Non-pigmented ciliary epithelial cell (primary cell): ENCODE results near the gene AKTIP.
"Not testable (repeated sequence)": the region's sequence is repeated elsewhere in the genome, so short reads cannot be mapped to it uniquely, and the experiment has no call there.

Experiments
- DNase-seq: peaks from one replicate; pipeline ENCODE4 v3.0.0-alpha.2; 2010; ENCODE audit warnings: low read depth

AKTIP gene

DNA sequence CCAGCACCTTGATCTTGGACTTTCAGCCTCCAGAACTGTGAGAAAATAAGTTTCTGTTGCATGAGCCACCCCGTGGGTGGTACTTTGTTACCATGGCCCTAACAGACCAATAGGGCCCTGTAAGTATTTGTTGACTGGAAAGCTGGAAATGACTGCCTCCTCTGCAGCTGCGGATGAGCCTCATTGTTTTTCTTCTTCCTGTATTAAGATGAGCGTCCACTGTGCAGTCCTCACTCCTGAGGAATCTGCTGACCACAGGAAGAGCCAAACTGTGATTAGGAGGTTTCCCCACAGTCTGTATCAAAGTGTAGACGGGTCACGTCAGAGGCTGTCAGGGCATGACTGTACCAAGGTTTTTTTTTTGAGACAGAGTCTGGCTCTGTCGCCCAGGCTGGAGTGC lies 12.2 kb upstream of the AKTIP start:
- peak; percentile 71 for DNase-seq

DNA sequence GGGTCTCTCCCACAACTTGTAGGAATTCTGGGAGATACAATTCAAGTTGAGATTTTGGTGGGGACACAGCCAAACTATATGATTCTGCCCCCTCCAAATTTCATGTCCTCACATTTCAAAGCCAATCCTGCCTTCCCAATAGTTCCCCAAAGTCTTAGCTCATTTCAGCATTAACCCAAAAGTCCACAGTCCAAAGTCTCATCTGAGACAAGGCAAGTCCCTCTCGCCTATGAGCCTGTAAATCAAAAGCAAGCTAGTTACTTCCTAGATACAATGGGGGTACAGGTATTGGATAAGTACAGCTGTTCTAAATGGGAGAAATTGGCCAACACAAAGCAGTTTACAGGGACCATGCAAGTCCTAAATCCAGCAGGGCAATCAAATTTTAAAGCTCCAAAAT lies 9.8 kb upstream of the AKTIP start:
- not testable (repeated sequence) for DNase-seq

DNA sequence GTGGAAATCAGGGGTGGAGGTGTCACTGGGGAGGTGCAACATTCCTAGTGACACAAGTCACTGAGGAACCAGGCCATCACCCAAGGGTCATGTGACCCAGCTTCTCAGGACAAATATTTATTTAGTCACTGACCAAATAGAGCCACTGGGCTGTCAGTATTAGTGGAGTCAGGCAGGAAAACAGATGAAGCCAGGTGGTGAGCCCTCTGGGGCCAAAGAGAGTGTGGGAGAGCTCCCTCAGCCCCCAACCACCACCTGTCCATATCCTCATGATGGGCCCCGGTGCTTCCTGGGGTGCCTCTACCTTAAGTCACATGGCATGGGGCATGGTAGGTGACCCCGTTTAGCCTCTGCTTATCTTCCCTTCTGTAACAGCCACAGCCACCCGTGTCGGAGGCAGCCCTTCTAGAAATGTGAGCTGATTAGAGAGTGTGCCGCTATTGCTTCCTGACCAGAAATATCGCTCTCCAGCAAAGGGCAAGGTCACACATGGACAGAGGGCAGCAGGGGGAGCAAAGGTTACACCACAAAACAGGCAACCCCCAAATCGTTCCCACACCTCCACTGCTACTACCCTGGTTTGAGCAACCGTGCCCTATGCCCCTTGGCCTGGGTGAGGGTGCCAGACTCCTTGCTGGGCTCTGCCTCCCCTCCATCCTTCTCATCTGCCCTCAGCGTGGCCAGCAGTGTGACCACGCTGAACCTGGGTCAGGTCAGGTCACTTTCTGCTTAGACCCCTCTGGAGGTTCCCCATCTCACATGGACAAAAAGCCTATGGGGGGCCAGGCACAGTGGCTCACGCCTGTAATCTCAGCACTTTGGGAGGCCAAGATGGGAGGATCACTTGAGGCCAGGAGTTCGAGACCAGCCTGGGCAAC lies 8.6 kb upstream of the AKTIP start:
- no peak for DNase-seq

DNA sequence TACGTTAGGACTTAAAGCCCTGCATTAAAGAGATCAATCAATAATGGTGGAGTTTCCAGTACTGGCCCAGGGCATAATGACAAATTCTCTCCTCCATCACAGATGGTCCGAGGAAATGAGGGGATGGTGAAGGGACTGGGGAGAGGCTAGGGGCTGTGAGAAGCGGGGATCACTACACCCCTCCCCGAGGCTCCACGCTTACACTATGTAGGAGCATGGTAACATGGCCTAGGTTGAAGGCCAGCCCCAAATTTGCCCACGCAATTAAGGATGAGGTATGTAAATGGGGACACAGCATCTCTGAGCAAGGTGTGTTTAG lies 8.0 kb upstream of the AKTIP start:
- DNase-seq, result no peak

DNA sequence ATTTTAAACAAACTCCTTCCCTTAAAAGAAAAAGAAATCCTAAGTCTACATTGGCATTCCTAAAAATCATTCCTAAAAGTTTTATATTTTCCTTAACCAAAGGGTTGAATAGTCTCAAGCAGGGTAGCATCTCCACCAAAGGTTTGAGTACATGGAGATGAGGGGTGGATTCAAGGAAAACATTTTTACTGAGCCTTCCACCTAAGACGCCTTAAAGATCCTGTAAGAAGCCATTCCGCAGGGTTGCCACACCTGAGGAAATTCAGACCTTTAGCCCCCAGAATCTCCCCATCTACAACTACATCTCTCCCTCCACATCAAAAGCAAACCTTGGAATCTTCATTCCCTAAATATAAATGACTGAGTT lies 7.7 kb upstream of the AKTIP start:
- no peak for DNase-seq

DNA sequence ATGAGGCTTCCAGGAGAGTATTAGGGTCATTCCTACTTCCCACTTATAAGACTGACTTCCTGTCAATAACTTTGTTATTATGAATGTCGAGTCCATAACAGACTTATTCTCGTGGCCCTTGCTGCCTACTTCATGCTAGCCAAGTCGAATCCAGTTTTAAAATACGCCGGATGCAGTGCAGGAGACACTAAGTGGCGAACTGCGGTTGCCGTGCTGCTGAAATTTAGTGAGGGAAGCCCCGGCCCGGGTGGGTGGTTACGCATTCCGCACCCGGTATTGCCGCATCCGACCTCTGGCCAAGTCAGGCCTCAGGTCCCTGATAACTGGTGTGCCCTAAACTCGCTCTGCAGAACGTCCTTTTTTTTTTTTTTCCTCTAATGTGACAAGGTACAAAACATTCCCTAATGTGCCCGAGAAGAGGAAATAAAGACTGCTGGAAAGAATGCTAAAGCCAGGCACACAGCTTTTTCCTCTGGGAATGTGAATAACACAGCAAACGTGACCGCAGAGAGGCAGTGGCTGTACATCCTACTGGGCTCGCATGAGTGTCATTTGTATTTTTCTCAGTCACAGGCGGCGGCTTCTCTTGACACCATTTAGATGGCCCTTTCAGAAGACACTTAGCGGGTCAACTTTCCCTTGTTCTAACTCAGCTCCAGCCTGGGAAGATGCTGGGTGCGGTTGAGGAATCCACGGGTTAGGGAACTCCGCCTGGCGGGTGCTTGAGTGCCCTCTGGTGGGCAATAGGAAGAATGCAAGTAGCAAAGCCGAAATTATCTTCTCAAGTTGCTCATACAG lies 7.1 kb upstream of the AKTIP start:
- DNase-seq, result no peak

DNA sequence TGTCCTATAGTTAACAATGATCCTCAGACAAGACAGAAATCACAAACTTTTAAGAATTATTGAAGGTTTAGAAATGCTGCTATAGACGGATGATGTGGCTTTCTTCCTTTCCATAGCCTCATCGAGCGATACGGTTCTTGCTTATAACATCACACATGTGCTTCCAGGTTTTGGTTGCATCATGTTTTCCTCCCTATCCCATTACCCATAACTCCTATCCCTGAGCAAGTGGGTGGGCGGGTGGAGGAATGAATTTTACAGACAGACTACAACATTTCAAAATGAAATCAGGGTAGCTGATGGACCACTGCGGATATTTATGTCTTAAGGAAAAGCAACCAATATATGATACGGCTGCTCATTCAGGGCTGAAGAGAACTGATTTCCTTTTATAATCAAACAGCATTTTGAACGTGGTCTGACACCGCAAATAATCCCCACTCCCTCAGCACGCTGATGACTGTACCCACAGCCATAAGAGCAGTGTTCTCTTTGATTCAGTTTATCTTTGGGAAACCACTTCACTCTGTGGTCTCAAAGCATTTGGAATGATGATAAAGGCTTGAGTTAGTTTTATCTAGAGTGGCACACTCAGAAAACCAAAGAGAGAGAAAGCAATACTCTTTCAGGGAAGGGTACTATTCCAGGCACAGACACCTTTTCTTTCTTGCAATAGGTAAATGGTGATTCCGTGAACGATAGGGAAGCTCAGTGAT lies 4.6 kb upstream of the AKTIP start:
- no peak for DNase-seq

DNA sequence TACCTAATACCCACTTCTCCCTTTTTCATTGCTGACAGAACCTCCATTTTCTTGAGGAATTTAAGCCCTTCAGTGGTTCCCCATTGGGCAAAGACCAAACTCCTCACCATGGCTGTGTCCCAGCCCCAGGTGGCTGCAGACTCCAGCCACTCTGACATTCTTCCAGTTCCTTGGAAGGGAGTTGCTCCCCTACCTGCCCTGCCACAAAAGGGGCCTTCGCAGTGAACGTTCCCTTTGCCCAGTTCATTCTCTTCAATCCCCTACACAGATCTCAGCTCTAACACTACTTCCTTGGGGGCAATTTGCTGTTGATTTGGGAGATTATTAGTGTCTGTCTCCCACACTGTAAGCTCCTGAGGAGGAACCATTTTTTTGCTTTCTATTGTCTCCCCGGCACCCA lies 3.2 kb upstream of the AKTIP start:
- no peak for DNase-seq

DNA sequence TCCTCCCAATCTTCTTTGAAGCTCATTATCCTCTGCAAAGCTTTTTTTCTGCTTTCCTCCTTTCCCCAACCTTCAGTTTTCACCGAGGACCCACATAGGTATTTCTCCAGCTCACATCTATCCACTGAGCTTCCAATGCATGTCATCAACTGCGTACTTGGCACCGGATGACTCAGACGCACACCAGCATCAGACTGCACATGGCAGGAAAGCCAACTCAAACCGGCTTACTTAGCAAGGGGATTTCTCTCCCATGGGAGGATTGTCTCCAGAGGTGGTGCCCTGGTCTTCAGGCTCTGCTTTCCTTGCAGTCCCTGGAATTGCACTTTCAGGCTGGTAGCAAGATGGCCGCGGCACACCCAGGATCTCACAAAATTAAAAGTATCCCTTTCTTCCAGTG lies 1.7 kb upstream of the AKTIP start:
- no peak for DNase-seq

DNA sequence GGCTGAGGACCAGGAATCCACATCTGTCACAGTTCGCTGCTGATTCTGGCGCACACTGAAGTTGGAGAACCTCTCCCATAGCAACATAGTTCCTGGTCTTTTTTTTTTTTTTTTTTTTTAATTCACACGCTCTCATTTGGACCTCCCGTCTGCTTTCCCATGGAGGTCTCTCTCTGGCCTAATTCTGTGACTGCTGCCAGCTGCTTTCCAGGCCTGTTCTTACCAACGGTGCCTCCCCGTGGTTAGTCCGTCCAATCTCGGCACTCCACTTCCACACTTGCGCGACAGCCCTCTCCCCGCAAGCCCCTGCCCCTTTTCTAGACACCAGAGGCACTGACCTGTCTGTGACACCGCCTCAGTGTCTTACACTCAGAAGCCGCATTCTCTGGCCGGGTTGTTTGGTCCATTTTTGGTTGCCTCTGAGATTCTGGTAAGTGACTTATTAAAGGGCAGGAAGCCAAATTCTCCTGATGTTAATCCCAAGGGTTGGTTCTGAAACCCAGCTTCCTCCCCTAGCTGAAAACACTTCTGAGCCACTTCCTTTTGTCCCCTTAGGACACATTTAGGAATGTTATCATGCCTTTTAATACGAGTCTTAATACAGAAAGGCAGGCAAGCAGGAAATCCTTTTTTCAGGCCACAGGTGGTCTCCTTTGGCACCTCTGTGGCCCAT lies 1.1 kb upstream of the AKTIP start:
- DNase-seq, result no peak

DNA sequence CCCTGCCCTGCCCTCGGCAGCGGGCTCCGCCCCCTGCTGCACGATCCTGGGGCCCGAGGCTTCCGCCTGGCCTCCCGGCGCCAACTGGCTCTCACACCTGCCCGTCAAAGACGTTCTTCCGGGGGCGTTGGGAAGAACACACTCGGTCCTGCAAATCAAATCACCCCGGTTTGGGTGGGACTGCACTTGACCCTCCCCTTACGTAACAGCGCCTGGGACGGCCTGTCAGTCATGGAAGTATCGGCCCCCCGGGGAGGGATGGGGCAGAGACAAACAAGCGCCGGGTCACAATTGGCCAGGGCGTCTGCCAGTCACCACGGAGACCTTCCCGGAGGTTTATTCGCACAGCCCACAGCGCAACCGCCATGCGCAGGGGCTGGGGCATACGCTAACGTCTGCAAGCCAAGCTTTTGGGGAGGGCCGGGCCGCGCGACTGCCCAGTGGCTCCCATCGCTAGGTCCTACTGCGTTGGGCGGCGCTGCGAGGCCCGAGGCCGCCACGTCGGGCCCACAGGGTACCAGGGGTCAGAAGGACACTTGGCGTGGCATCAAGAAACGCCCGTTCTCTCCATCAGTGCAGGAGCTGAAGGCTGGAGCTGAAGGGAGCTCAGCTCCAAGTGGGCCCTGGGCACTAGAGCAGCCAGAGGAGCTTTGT lies 388 bp upstream of the AKTIP start:
- DNase-seq, result peak; percentile 100

DNA sequence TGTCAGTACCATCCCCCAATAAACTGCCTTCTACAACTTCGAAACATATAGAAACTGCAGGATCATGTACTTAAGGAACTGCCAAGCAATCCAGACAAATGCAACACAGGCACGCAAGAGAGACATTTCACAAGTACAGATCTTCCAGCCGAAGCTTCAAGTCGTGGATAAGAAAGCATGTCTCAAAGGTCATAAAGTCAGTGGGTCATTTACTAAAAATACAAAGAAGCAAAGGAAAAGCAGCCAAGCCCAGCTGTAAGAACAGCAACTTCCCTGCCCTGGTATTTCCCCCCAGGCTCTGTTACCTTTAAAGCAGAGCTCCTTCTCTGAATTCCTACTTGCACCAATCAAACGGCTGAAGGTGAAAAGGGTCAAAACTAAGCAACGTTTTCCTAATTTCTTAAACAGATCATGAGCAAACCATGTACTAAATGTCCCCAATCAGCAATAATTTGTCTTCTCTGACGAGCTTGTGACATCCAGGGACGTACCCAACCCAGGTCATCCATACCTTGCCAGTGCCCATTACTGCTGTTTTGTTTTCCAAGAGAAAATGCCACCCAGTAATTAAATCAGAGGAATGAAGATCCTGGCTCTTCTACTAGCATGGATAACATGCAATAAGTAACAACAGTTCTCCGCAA lies 1.7 kb downstream of the AKTIP start:
- DNase-seq, result no peak

DNA sequence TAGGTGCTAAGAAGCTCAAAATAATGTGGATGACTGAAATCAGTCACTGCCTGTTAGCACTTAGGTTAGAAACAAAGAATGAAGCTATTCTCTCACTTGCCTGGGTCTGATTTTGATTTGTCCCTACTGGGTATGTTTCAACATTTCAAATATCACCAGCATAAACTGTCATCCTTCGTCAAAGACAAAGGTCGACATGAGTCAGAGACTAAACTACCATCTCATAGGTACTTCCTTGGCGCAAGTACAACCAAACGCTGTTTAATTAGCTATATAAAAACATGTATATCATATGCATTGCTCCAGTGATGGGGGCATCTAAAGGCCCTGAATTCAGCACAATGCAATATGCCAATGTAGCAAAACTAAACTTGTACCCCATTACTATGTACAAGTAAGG lies 4.0 kb downstream of the AKTIP start:
- DNase-seq, result no peak

DNA sequence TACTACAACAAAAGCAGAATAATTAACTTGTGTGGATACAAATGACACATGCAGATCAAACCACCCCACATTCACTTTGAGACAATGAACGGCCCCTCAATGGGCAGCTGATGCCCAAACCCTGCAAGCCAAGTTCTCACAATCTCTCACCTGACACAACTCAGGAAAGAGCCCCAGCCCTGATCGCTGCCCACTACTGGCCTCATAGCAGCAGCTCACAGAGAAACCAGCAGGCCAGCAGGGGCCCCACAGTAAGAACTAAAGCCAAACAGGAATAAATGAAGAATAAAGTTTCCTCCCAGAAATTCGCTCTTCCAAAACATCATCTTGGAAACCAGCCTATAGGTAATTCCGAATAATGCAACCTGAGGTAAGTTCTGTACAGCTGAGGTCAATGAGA lies 7.7 kb downstream of the AKTIP start:
- DNase-seq, result no peak

DNA sequence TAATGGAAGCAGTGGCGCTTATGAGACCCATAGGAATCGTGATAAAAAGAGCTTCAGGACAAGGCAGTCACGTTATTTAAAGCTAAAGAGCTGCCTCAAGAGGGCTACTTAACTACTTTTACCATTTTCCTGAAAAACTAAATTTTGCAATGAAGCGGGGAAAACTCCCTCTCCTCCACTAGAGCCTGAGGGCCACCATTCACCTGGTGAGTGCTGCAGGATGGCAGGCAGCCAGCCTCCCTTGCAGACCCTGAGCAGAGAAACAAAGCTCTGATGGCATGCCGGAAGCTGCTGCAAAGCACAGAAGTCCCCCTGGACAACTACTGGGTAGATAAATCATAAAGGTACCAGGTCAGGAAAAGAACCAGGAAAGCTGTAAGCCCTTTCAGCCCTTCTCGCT lies 8.4 kb downstream of the AKTIP start:
- DNase-seq, result no peak

DNA sequence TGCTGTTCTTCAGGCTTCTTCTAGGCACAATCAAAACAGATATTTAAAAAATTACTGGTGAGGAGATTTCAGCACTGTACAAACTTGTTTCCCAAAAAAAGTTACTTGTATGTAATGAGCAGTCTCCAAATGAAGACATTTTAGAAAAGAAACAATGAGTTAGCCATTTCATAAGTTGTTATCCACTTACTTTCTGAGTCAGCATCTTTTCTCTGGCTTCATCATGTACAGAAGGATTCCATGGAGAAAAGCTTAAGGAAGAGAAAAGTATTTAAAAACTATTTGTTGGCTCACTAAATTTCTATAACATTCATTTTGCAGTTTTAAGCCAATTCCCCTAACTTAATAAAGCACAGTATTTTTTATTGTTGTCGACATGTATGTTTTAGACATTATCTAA lies 10.5 kb downstream of the AKTIP start:
- DNase-seq, result no peak

DNA sequence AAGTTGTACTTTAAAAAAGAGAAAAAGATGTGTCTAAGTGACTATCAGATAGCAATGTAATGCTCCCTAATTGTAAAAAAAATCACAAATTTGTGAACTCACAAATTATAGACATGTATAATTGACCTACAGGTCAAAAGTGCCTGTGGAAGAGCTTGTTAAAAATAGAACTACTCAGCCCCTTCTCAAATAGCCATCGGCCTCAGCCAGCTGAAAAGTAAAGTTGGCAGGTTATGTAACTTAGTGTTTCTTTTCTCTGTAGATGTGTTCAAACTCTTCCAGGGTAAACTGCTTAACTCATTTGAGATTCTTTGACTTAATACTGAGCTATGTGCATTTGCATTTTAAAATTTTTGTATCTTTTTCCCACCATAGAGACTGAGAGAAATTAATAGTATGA lies 13.3 kb downstream of the AKTIP start:
- DNase-seq, result no peak

DNA sequence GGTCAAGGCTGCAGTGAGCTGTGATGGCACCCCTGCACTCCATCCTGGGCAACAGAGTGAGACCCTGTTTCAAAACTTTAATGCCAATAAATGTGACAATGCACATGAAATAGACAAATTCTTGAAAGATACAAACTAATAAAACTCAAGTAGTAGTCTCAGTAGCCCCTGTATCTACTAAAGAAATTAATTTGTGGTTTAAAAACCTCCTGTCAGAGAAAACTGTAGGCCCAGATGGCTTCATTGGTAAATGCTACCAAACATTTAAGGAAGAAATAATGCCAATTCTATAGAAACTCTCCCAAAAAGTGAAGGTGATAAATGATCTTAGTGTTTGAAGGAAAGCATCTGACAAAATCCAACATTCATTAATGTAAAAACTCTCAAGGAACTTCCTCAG lies 16.8 kb downstream of the AKTIP start:
- no peak for DNase-seq

DNA sequence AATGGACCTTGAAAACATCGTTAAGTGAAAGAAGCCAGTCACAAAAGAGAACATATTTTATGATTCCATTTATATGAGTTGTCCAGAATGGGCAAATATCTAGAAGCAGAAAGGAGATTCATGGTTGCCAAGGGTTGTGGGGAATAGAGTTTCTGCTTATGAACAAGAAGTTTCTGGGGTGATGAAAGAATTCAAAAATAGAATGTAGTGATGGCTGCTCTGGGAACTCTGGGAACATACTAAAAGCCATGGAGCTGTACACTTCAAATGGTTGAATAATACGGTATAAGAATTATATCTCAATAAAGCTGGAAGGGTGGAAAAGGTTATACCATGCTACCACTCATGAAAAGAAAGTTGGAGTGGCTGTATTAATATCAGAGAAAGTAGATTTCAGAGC lies 18.5 kb downstream of the AKTIP start:
- no peak for DNase-seq

DNA sequence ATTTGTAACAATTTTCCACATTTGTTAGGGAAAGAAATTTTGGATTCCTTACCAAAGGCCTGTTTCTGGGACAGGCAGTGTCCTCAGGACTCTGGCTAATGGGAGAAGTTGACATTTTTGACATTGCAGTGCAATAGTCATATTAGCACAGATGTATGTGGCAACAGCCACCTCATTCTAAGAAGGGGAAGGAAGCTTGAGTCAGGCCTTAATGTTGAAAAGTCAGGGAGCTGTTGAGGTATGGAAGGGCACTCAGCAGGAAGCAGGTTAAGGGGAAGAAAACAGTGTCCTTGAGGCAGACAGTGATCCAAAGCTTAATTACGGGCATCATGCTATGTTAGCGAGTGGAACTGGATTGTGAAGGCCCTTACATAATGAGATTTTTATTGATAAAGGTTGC lies 20.9 kb downstream of the AKTIP start:
- DNase-seq, result no peak

DNA sequence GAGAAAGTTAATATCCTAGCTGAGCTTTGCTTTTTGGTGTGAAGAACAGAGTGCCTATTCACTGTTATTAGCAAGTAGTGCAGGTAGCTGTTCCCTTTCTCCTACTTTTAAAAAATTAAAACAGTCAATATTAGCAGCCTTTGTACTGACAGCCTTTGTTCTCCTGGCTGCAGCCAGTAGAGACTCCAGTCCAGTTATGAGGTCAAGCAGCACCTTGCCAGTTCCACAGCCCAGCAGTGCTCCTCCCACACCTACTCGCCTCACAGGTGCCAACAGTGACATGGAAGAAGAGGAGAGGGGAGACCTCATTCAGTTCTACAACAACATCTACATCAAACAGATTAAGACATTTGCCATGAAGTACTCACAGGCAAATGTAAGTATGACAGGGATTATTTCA lies 22.6 kb downstream of the AKTIP start:
- DNase-seq, result no peak

DNA sequence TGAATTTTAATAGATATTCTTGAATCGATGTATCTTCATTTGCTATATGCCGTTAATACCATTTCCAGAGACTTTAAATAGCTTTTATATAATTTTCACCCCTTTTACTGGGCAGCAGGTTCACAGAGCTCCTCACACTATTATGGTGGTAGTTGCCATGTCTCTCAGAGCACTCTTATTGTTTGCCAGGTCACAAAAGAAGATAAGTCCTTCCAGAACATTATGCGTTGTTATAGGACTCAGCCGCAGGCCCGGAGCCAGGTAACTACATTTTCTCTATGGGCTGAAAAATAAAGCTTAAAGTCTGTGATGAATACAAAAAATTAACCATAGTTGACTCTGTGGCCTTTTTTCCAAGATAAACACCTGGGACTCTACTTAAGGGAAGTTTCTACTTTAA lies 24.0 kb downstream of the AKTIP start:
- no peak for DNase-seq
